LNCAP (cell line): Measurements from ENCODE around the gene KIAA1671.

Experiments used
- CTCF ChIP-seq: fragments of 450-650 bp; IDR thresholded peaks from 2 replicates; pipeline ENCODE4 v1.5.1; 2017; ENCODE audit warnings: mild to moderate bottlenecking

Gene KIAA1671

GRCh38 chr22:25021409-25021808, 68.9 kb downstream of the KIAA1671 start:
- no peak for TF ChIP-seq CTCF

GRCh38 chr22:25021976-25022711, 69.6 kb downstream of the KIAA1671 start:
- no peak for TF ChIP-seq CTCF

- no peak for TF ChIP-seq CTCF
Measured at GRCh38 chr22:25023879-25024278, 71.4 kb downstream of the KIAA1671 start.

- TF ChIP-seq CTCF, result no peak
Measured at GRCh38 chr22:25024895-25025294, 72.4 kb downstream of the KIAA1671 start.

GRCh38 chr22:25025491-25026400, 73.2 kb downstream of the KIAA1671 start:
- no peak for TF ChIP-seq CTCF

- TF ChIP-seq CTCF, result no peak
Measured at GRCh38 chr22:25027043-25027906, 74.8 kb downstream of the KIAA1671 start.
